Ramos (cell line): ENCODE measurements around the gene UBC.

Experiments used
- in situ Hi-C: fragments of 300-500 bp; cut with MboI; formaldehyde crosslinking; loops from one replicate; pipeline ENCODE4 v1.14.3; 2022; ENCODE audit warnings: low sequenced_read_pairs; ENCODE audit not compliant: unreplicated experiment

Gene UBC

DNA sequence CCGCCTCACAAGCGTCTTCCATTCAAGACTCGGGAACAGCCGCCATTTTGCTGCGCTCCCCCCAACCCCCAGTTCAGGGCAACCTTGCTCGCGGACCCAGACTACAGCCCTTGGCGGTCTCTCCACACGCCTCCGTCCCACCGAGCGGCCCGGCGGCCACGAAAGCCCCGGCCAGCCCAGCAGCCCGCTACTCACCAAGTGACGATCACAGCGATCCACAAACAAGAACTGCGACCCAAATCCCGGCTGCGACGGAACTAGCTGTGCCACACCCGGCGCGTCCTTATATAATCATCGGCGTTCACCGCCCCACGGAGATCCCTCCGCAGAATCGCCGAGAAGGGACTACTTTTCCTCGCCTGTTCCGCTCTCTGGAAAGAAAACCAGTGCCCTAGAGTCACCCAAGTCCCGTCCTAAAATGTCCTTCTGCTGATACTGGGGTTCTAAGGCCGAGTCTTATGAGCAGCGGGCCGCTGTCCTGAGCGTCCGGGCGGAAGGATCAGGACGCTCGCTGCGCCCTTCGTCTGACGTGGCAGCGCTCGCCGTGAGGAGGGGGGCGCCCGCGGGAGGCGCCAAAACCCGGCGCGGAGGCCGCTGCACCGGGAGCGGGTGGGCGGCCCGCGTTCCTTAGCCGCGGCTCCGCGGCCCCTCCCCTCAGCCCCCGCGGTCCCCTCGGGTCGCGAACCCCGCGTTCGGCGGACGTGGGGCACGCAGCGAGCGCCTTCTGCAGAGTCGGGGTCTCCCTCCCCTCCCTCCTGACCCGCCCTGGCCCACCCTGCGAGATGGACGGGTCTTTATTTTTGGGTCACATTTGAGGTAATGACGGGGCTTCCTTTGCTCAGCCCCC, at the start of gene UBC:
Gene UBC (minus strand): TSS at position 259 of the 847 bp plus-strand sequence. CDS start 879 bp downstream, outside the sequence.
- in situ Hi-C loops: no loop called here

- in situ Hi-C loops: no loop called here
These were observed 48.8 kb upstream of the UBC start for GRCh38 chr12:124963211-124963610.

DNA sequence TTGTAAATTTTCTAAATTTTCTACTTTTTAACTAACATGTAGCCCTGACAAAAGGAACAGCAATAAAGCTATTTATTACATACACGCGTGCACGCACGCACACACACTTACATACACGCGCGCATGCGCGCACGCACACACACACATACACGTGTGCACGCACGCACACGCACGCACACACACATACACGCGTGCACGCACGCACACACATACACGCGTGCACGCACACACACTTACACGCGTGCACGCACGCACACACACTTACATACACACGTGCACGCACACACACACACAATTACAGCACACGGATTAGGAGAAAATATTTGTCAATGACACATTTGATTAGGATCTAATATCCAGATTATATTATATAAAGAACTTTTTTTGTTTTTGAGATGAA, 46.6 kb upstream of the UBC start:
- in situ Hi-C loops: no loop called here

DNA sequence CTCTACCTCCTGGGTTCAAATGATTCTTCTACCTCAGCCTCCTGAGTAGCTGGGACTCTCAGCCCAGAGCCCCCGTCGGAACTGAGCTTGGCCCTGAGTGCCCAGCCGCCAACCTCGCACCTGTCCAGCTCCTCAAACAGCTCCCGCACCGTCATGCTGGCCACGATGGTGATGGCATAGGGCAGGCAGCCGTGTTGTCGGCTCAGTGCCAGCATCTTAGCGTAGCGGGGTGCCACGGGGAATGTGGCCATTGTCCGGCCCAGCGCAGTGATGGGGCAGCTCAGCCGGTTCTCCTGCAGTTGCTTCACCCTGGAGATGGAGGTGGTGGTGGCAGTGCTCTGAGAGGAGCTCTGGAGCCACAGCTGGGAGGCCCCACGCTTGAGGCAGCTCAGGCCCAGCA, 42.1 kb upstream of the UBC start:
- in situ Hi-C loops: no loop called here

DNA sequence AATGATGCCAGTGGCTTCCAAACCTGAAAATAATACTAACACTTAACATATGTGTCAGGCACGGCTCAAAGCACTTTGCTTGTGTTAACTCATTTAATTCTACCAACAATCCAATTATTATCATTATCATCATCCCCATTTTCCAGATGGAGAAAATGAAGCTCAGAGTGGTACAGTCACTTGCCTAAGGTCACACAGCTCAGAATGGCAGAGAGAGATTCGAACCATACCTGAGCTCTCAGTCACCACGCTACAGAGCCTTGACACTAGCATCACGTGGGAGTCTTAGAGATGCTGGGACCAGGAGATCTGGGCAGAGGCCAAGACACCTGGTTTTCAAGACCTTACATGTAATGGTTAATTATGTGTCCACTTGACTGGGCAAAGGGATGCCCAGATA, 40.3 kb upstream of the UBC start:
- in situ Hi-C loops: no loop called here

- in situ Hi-C loops: no loop called here
These were observed 39.4 kb upstream of the UBC start for GRCh38 chr12:124953689-124954405.

- in situ Hi-C loops: no loop called here
These were observed 38.4 kb upstream of the UBC start for GRCh38 chr12:124952801-124953200.

DNA sequence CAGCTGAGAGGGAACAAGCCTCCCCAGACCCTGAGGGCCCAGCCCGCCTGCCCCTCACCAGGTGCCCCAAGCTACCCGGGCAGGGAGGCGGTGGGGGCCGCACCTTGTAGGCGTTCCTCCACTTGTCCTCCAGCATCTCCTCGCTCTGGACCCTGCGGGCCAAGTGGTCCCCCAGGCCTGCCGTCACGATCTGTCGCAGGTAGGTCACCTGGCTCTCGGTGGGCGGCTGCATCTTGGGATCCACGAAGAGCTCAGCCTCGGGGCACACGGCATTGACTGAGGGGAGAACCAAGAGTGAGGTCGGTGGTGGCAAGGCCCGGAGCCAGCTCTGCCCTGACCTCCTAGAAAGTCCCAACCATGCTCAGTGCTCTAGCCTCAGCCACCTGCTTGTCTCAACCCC, 37.8 kb upstream of the UBC start:
- in situ Hi-C loops: no loop called here

DNA sequence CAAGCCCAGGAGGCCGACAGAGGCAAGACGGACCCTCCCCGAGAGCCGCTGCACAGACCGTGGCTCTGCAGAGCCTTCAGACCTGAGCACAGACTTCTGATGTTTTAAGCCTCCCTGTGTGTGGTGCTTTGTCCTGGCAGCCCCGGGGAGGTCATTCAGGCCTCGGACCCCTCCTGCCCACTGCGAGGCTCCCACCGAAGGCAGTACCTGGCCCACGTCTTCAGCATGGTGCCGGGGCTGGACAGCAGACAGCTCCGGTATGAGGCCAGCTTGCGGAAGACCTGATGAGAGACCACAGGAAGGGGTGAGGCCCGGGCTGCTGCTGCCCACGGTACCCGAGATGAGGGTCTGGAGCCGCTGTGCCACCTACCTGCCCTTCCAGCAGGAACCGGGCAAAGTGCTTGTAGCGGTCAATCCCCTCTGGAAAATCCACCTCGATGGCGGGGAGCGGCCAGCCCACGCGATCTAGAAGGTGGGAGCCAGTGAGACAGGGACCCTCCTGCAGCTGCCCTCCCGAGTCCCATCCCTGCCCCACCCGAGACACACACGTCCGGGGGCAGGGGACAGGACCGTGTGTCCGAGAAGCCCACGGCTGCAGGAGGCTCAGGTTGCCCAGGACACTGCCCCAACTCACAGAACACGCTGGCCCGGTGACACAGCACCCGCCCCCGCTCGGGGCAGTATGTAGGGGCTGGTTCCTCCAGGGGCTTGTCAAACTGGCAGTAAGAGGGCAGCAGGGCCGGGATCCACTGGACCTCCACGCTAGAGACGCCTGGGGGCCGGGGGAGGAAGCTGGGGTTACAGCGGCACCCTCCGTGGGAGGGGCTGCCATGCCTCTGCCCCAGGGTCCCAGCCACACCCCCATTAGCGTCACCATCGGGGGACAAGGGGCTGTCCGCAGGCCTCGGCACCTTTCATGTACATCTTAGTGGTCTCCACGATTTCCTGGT, 35.6 kb upstream of the UBC start:
- in situ Hi-C loops: no loop called here

GRCh38 chr12:124949066-124949465, 34.6 kb upstream of the UBC start:
- in situ Hi-C loops: no loop called here

GRCh38 chr12:124947561-124948398, 33.3 kb upstream of the UBC start:
- in situ Hi-C loops: no loop called here

DNA sequence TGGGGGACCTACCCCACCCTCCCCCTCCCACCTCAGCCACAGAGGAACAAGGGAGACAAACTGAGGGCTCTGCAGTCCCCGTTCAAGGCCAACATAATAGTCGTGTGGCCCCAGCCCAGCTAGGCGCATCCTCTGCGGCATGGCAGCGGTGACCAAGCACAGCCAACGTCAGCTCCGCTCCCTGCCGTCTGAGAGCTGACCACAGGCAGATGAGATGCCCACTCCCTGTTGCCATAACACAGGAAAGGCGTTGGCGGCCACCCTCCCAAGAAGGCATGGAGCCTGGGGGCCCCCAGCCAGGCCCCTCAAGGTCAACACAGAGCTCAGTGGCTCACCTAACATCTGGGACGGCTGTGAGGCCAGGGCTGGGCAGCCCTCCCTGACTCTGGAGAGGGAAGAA, 32.6 kb upstream of the UBC start:
- in situ Hi-C loops: no loop called here

DNA sequence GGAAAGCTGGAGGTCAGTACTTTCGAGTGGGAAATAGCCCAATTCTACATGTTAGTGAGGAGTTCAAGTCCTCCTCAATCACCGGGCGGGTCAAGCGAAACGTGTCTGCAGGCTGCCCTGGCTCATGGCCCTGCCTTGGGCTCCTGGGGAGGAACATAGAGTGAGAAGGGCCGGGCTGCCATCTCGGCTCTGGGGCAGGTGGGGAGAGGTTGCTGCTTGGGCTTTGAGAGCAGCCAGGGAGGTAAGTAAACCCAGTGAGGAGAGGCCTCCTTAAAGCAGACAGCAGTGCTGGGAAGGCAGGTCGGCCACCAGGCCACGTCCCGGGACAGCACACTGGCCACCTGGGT, 32.0 kb upstream of the UBC start:
- in situ Hi-C loops: no loop called here

DNA sequence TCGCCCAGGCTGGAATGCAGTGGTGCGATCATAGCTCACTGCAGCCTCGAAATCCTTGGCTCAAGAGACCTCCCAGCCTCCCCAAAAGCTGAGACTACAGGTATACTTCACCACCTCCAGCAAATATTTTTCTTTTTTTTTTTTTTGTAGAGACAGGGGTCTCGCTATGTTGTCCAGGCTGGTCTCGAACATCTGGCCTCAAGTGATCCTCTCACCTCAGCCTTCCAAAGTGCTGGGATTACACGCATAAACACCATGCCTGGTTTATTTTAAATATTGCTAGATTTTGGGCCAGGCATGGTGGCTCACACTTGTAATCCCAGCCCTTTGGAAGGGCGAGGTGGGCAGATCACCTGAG, 26.7 kb upstream of the UBC start:
- in situ Hi-C loops: no loop called here

DNA sequence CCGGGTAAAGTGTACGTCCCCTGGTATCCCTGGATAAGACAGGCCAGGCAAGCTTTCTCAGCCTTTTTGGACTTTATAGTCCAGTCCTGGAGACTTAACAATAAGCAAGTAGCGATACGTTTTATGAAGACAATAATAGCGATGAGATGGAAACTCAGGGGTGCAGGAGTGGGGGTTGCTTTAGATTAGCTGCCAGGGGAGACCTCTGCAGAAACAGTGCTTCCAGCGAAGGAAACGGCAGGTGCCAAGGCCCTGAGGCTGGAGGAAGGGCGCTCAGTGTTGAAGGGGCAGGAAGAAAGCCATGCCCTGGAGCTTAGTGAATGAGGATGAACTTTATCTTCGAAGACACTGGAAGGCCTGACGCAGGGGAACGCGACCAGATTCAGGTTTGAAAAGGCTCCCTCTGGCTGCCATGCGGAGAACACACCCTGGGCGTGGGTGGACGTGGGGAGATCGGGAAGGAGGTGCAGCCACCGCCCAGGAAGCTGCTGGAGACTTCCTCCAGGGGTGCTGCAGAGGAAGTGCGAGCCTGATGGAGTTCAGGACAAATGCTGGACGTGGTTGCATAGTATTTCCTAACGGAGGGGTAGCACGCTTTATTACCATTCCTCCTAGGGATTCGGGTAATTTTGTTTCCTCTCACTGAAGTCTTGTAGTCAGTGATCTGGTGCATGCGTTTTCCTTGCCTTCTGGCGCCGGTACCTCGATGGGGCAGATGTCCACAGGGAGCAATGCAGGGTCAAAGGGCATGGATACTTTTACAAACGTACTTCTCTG, 26.1 kb upstream of the UBC start:
- in situ Hi-C loops: no loop called here

DNA sequence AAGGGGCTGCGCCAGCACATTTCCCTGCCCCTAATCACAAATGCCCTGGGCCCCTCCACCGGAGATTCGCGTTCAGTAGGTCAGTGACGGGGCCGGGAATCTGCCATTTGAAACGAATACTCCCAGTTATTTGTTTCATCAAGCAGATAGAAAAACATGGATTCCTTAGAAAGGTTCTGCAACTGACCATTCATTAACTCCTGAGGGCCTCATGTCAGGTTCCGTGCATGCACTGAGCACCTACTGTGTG, 25.6 kb upstream of the UBC start:
- in situ Hi-C loops: no loop called here

GRCh38 chr12:124939421-124940142, 25.1 kb upstream of the UBC start:
- in situ Hi-C loops: no loop called here

GRCh38 chr12:124939079-124939420, 24.6 kb upstream of the UBC start:
- in situ Hi-C loops: no loop called here

DNA sequence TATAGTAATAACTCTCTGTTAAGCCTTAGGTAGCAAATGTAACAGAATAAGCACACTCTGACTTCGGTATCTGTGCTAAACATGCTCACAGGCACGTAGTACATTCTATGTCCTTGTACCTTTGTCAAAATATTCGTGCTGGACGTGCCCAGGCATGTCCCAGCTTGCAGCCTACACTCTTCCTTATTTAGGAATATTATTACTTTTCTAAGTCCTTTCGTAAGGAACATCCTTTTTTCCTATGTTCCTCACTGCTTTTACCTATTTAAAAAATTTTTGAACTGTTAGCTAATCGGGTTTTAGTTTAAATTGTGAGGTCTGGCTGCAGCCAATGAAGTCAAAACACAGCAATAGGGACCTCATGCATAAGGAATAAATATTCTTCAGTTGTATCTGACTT, 24.1 kb upstream of the UBC start:
- in situ Hi-C loops: no loop called here
